ENCODE data around the gene MBNL1. TPM values are rescaled to one million over a fixed set of nuclear protein-coding genes. Genes with fewer than 3 reads are reported as not detected.

Gene MBNL1
- polyA plus RNA-seq, 1 donor (not counting 4 experiments of a cell fraction or from before 2014, with no cell fraction given): 58.3 TPM

GRCh38 chr3:152348436-152349177 is 79.9 kb downstream of the MBNL1 start:
- Histone ChIP-seq H3K36me3 (ENCODE audit: control insufficient read depth in 2 of 2, extremely low read depth in 1 of 2, insufficient read depth in 2 of 2, low read length in 2 of 2) (peaks cover 0 to 3% of the 10 kb centered on the region in 2 experiments), H3K4me1 (ENCODE audit: control insufficient read depth, extremely low read depth, insufficient read depth, low read length) (peaks cover 26% of the 10 kb centered on the region), H3K9ac (ENCODE audit: control insufficient read depth, extremely low read depth, insufficient read depth, low read length) (peak overlapping the region; percentile 57), H3K27ac (ENCODE audit: control insufficient read depth, insufficient read depth, low read length) (peak overlapping the region; percentile 85), H3K79me2 (ENCODE audit: control insufficient read depth, insufficient read depth, low read length) (peaks cover 51% of the 10 kb centered on the region), H3K4me3 (ENCODE audit: control insufficient read depth in 2 of 3, extremely low read depth in 1 of 3, insufficient read depth in 2 of 3, low read depth in 1 of 3, low read length in 3 of 3) (peak overlapping the region in 1 of 3 experiments; percentile 9), H3K4me2 (ENCODE audit: control insufficient read depth, extremely low read depth, insufficient read depth, low read depth, low read length) (peak overlapping the region; percentile 71), H4K20me1 (ENCODE audit: control insufficient read depth, extremely low read depth, insufficient read depth, low read length) (no peaks in the 10 kb centered on the region), H3K9me1 (ENCODE audit: control insufficient read depth, extremely low read depth, insufficient read depth, low read length) (no peaks in the 10 kb centered on the region), H3K27me3 (ENCODE audit: control insufficient read depth, extremely low read depth, insufficient read depth, low read length) (no peaks in the 10 kb centered on the region), H2AFZ (ENCODE audit: control insufficient read depth, low read length) (no peak overlapping the region), H3K9me3 (ENCODE audit: control insufficient read depth, low read depth, low read length) (no peaks in the 10 kb centered on the region)
- dilution Hi-C loops (cut with MboI; ENCODE audit: extremely low pct_ligation_motif_present, low sequenced_read_pairs): no loop called here
- peak; percentile 46 for FAIRE-seq
- DNase-seq (ENCODE audit: low read depth, low spot score): no peak
- TF ChIP-seq EZH2 (IDR thresholded peaks at IDR 0.05; ENCODE audit: low read length) (no peak), CTCF (optimal IDR thresholded peaks at IDR 0.05 in 1 of 3, IDR thresholded peaks at IDR 0.05 in 1 of 3, conservative IDR thresholded peaks at IDR 0.05 in 1 of 3; ENCODE audit: extremely low read depth in 1 of 3, insufficient read depth in 2 of 3, low read length in 3 of 3) (no peak)

GRCh38 chr3:152349392-152349791 is 80.7 kb downstream of the MBNL1 start:
- H3K9ac ChIP-seq (ENCODE audit: control insufficient read depth, extremely low read depth, insufficient read depth, low read length): peak overlapping the region; percentile 57
- H3K27ac ChIP-seq (ENCODE audit: control insufficient read depth, insufficient read depth, low read length): peak overlapping the region; percentile 85
- H3K79me2 ChIP-seq (ENCODE audit: control insufficient read depth, insufficient read depth, low read length): peaks cover 54% of the 10 kb centered on the region
- peaks cover 26% of the 10 kb centered on the region for H3K4me1 ChIP-seq (ENCODE audit: control insufficient read depth, extremely low read depth, insufficient read depth, low read length)
- peak overlapping the region; percentile 71 for H3K4me2 ChIP-seq (ENCODE audit: control insufficient read depth, extremely low read depth, insufficient read depth, low read depth, low read length)
- FAIRE-seq (no peak), DNase-seq (ENCODE audit: low read depth, low spot score) (no peak)
- TF ChIP-seq CTCF (optimal IDR thresholded peaks at IDR 0.05 in 1 of 3, IDR thresholded peaks at IDR 0.05 in 1 of 3, conservative IDR thresholded peaks at IDR 0.05 in 1 of 3; ENCODE audit: extremely low read depth in 1 of 3, insufficient read depth in 2 of 3, low read length in 3 of 3) (no peak), EZH2 (IDR thresholded peaks at IDR 0.05; ENCODE audit: low read length) (no peak)
- no peaks in the 10 kb centered on the region for H3K27me3 ChIP-seq (ENCODE audit: control insufficient read depth, extremely low read depth, insufficient read depth, low read length)
- H2AFZ ChIP-seq (ENCODE audit: control insufficient read depth, low read length): no peak overlapping the region
- no peaks in the 10 kb centered on the region for H4K20me1 ChIP-seq (ENCODE audit: control insufficient read depth, extremely low read depth, insufficient read depth, low read length)
- no peaks in the 10 kb centered on the region for H3K9me3 ChIP-seq (ENCODE audit: control insufficient read depth, low read depth, low read length)
- peaks cover 0 to 3% of the 10 kb centered on the region in 2 experiments for H3K36me3 ChIP-seq (ENCODE audit: control insufficient read depth in 2 of 2, extremely low read depth in 1 of 2, insufficient read depth in 2 of 2, low read length in 2 of 2)
- dilution Hi-C loops (cut with MboI; ENCODE audit: extremely low pct_ligation_motif_present, low sequenced_read_pairs): no loop called here
- no peaks in the 10 kb centered on the region for H3K9me1 ChIP-seq (ENCODE audit: control insufficient read depth, extremely low read depth, insufficient read depth, low read length)
- H3K4me3 ChIP-seq (ENCODE audit: control insufficient read depth in 2 of 3, extremely low read depth in 1 of 3, insufficient read depth in 2 of 3, low read depth in 1 of 3, low read length in 3 of 3): peak overlapping the region in 1 of 3 experiments; percentile 5
